ENCODE measurements around the gene DLGAP1.

- TF ChIP-seq ZBTB8A (tag by site-specific recombination; IDR thresholded peaks at IDR 0.05) (no peak), CTCF (tag by site-specific recombination; IDR thresholded peaks at IDR 0.05) (no peak), ZNF837 (tag by site-specific recombination; IDR thresholded peaks at IDR 0.05) (no peak), ZBTB26 (tag by site-specific recombination; optimal IDR thresholded peaks at IDR 0.05) (no peak), YY1 (tag by site-specific recombination; IDR thresholded peaks at IDR 0.05) (no peak), ZEB2 (tag by site-specific recombination; IDR thresholded peaks at IDR 0.05) (no peak), REST (tag by site-specific recombination; IDR thresholded peaks at IDR 0.05) (no peak), SCRT1 (tag by site-specific recombination; IDR thresholded peaks at IDR 0.05; ENCODE audit: borderline replicate concordance) (no peak), ZBTB49 (tag by site-specific recombination; IDR thresholded peaks at IDR 0.05; ENCODE audit: low read depth) (no peak), TCF7L2 (IDR thresholded peaks at IDR 0.05; ENCODE audit: borderline replicate concordance, low read depth, low read length) (no peak), ZNF48 (tag by site-specific recombination; IDR thresholded peaks at IDR 0.05) (no peak), ZNF416 (tag by site-specific recombination; IDR thresholded peaks at IDR 0.05) (no peak), ZNF138 (tag by site-specific recombination; IDR thresholded peaks at IDR 0.05; ENCODE audit: borderline replicate concordance) (no peak), ZNF707 (tag by site-specific recombination; IDR thresholded peaks at IDR 0.05) (no peak)
These were observed 187.5 kb downstream of the DLGAP1 start for GRCh38 chr18:4267641-4268040.
